IMR-90 (cell line): ENCODE results near the gene DYNLRB1. TPM values are rescaled to one million over a fixed set of nuclear protein-coding genes. Genes with fewer than 3 reads are reported as not detected.

ENCODE experiments used
- ATAC-seq: fragments of 200-7000 bp; cut with Tn5 transposase; 2 replicates; pipeline ENCODE4 v1.9.1; 2020; ENCODE audit warnings: low read depth, mild to moderate bottlenecking, moderate library complexity
- BruUV-seq: library from RNA; stranded (reverse); fragments of 400-500 nt; replicated peaks from 2 replicates; lab custom pipeline; 2021; lab: Mats Ljungman, UMichigan
- CTCF ChIA-PET: fragments of 300-600 bp; formaldehyde crosslinking; extraction: SDS; loops from one replicate; lab custom pipeline; 2021; ENCODE audit warnings: antibody characterized with exemption; lab: Yijun Ruan, JAX
- POLR2A ChIA-PET: fragments of 300-600 bp; sonication (Branson Sonifier 250); formaldehyde crosslinking; loops from one replicate; lab custom pipeline; 2022; ENCODE audit warnings: antibody characterized with exemption; ENCODE audit not compliant: unreplicated experiment; lab: Charles Lee
- DNase-seq: peaks from one replicate; pipeline ENCODE4 v3.0.0; 2013
- H2AFZ ChIP-seq: replicated peaks from 2 replicates; pipeline ENCODE3; 2013; ENCODE audit warnings: low read length, mild to moderate bottlenecking; ENCODE audit not compliant: poor library complexity
- H2AK5ac ChIP-seq: 2 replicates; pipeline ENCODE4 v1.6.1; 2013; ENCODE audit warnings: low read depth, low read length, inconsistent platforms
- H2AK9ac ChIP-seq: replicated peaks from 2 replicates; pipeline ENCODE3; 2013; ENCODE audit warnings: mild to moderate bottlenecking, low read depth, low read length, moderate library complexity; ENCODE audit not compliant: poor library complexity
- H2BK120ac ChIP-seq: 2 replicates; pipeline ENCODE4 v1.6.1; 2013; ENCODE audit warnings: low read depth, low read length, inconsistent platforms
- H2BK15ac ChIP-seq: 3 replicates; pipeline ENCODE4 v1.6.1; 2013; ENCODE audit warnings: low read depth, low read length, inconsistent platforms
- H2BK20ac ChIP-seq: 2 replicates; pipeline ENCODE4 v1.6.1; 2013; ENCODE audit warnings: low read depth, mild to moderate bottlenecking, inconsistent platforms, low read length, moderate library complexity
- H2BK5ac ChIP-seq: 2 replicates; pipeline ENCODE4 v1.6.1; 2013; ENCODE audit warnings: mild to moderate bottlenecking, low read depth, low read length, inconsistent platforms; ENCODE audit not compliant: poor library complexity, severe bottlenecking
- H3K14ac ChIP-seq: replicated peaks from 2 replicates; pipeline ENCODE4 v1.6.1; 2013; ENCODE audit warnings: low read depth, low read length, inconsistent platforms
- H3K18ac ChIP-seq: 2 replicates; pipeline ENCODE4 v1.6.1; 2013; ENCODE audit warnings: low read depth, low read length, control low read depth
- H3K23ac ChIP-seq: 2 replicates; pipeline ENCODE4 v1.6.1; 2013; ENCODE audit warnings: low read depth, low read length, inconsistent platforms
- H3K27ac ChIP-seq: 2 replicates; pipeline ENCODE4 v1.5.1; 2013; ENCODE audit warnings: mild to moderate bottlenecking, control low read depth, low read length; ENCODE audit not compliant: insufficient read depth
- H3K27me3 ChIP-seq: 2 replicates; pipeline ENCODE4 v1.6.1; 2013; ENCODE audit warnings: low read length; ENCODE audit not compliant: control insufficient read depth, insufficient read depth
- H3K36me3 ChIP-seq: 2 replicates; pipeline ENCODE4 v1.6.1; 2013; ENCODE audit warnings: low read length, mixed read lengths; ENCODE audit not compliant: control insufficient read depth, insufficient read depth
- H3K4ac ChIP-seq: 2 replicates; pipeline ENCODE4 v1.6.1; 2013; ENCODE audit warnings: low read depth, low read length, inconsistent platforms
- H3K4me1 ChIP-seq: 2 replicates; pipeline ENCODE4 v1.6.1; 2013; ENCODE audit warnings: low read length, mixed read lengths; ENCODE audit not compliant: control insufficient read depth, insufficient read depth
- H3K4me2 ChIP-seq: 2 replicates; pipeline ENCODE4 v1.6.1; 2013; ENCODE audit warnings: low read depth, mild to moderate bottlenecking, control low read depth, low read length, moderate library complexity
- H3K4me3 ChIP-seq: 2 replicates; pipeline ENCODE4 v1.5.1; 2013; ENCODE audit warnings: low read depth, mild to moderate bottlenecking, control low read depth, low read length, moderate library complexity; ENCODE audit not compliant: insufficient read depth
- H3K56ac ChIP-seq: 2 replicates; pipeline ENCODE4 v1.6.1; 2013; ENCODE audit warnings: low read length, inconsistent platforms; ENCODE audit not compliant: insufficient read depth; ENCODE audit errors: extremely low read depth
- H3K79me1 ChIP-seq, 2 experiments: 2 replicates each; pipeline ENCODE4 v1.6.1; 2013; ENCODE audit warnings: low read length in 2 of 2, inconsistent platforms in 1 of 2, low read depth in 1 of 2
- H3K9ac ChIP-seq: 2 replicates; pipeline ENCODE4 v1.6.1; 2013; ENCODE audit warnings: low read depth, low read length, control low read depth
- H3K9me1 ChIP-seq: 2 replicates; pipeline ENCODE4 v1.6.1; 2013; ENCODE audit warnings: low read length, inconsistent platforms; ENCODE audit not compliant: insufficient read depth
- H3K9me3 ChIP-seq: 2 replicates; pipeline ENCODE4 v1.6.1; 2013; ENCODE audit warnings: low read length; ENCODE audit not compliant: control insufficient read depth, insufficient read depth
- H4K20me1 ChIP-seq: 2 replicates; pipeline ENCODE4 v1.6.1; 2013; ENCODE audit warnings: low read length, inconsistent platforms; ENCODE audit not compliant: insufficient read depth
- H4K5ac ChIP-seq: 2 replicates; pipeline ENCODE4 v1.6.1; 2013; ENCODE audit warnings: mild to moderate bottlenecking, low read depth, low read length, control low read depth
- H4K8ac ChIP-seq, 2 experiments: 2 replicates each; pipeline ENCODE4 v1.6.1; 2013; ENCODE audit warnings: low read depth in 2 of 2, low read length in 2 of 2, control low read depth in 1 of 2, inconsistent platforms in 1 of 2
- H4K91ac ChIP-seq: 2 replicates; pipeline ENCODE4 v1.6.1; 2013; ENCODE audit warnings: low read depth, low read length, inconsistent platforms; ENCODE audit not compliant: insufficient read depth
- BHLHE40 ChIP-seq: fragments of 150-350 bp; IDR thresholded peaks from 2 replicates; pipeline ENCODE4 v1.6.1; 2016; ENCODE audit warnings: mild to moderate bottlenecking, low read depth, low read length
- CEBPB ChIP-seq: IDR thresholded peaks from 2 replicates; pipeline ENCODE4 v1.6.1; 2012; ENCODE audit warnings: low read depth, low read length, improper control_type of control experiment
- CHD1 ChIP-seq: IDR thresholded peaks from 2 replicates; pipeline ENCODE4 v1.6.1; 2012; ENCODE audit warnings: low read depth, low read length, improper control_type of control experiment
- FOS ChIP-seq: fragments of 150-350 bp; IDR thresholded peaks from 2 replicates; pipeline ENCODE4 v1.6.1; 2016; ENCODE audit warnings: low read depth, low read length
- MAFK ChIP-seq: IDR thresholded peaks from 2 replicates; pipeline ENCODE4 v1.6.1; 2012; ENCODE audit warnings: low read depth, low read length, improper control_type of control experiment
- MAZ ChIP-seq: IDR thresholded peaks from 2 replicates; pipeline ENCODE4 v1.6.1; 2012; ENCODE audit warnings: low read depth, mild to moderate bottlenecking, low read length, improper control_type of control experiment, moderate library complexity, borderline replicate concordance
- MXI1 ChIP-seq: IDR thresholded peaks from 2 replicates; pipeline ENCODE4 v1.6.1; 2012; ENCODE audit warnings: low read depth, mild to moderate bottlenecking, low read length, moderate library complexity, borderline replicate concordance
- NFE2L2 ChIP-seq: fragments of 150-350 bp; IDR thresholded peaks from 2 replicates; pipeline ENCODE4 v1.6.1; 2016; ENCODE audit warnings: low read depth, mild to moderate bottlenecking, low read length
- POLR2A ChIP-seq: IDR thresholded peaks from 2 replicates; pipeline ENCODE4 v1.6.1; 2012; ENCODE audit warnings: mild to moderate bottlenecking, low read depth, low read length
- RCOR1 ChIP-seq: IDR thresholded peaks from 2 replicates; pipeline ENCODE4 v1.6.1; 2012; ENCODE audit warnings: mild to moderate bottlenecking, low read length, improper control_type of control experiment; ENCODE audit not compliant: insufficient replicate concordance
- SMC3 ChIP-seq: fragments of 150-350 bp; IDR thresholded peaks from 2 replicates; pipeline ENCODE4 v1.6.1; 2016; ENCODE audit warnings: low read depth, mild to moderate bottlenecking, antibody characterized with exemption, low read length, moderate library complexity
- WGBS, 2 experiments: methylation state at CpG; one replicate each; pipeline versions ENCODE4 v1.1.5 to v1.1.7; 2013; ENCODE audit warnings: missing lambda C conversion rate in 2 of 2; ENCODE audit not compliant: insufficient read length in 1 of 2; ENCODE audit errors: extremely low coverage in 2 of 2; 5-methylcytosine and 5-hydroxymethylcytosine counted together
- dilution Hi-C: fragments of 300-500 bp; cut with HindIII; formaldehyde crosslinking; loops from one replicate; pipeline ENCODE4 v1.14.3; 2018; ENCODE audit warnings: low sequenced_read_pairs; ENCODE audit not compliant: unreplicated experiment
- in situ Hi-C: fragments of 300-500 bp; cut with MboI; formaldehyde crosslinking; loops from 3 replicates; pipeline ENCODE4 v1.14.3; 2019; ENCODE audit warnings: low sequenced_read_pairs, inconsistent platforms, mixed read lengths
- intact Hi-C: fragments of 100-400 bp; cut with micrococcal nuclease; formaldehyde crosslinking; loops from 2 replicates; pipeline ENCODE4 v1.10.0; 2022
- polyA plus RNA-seq, 3 experiments: library from polyadenylated mRNA; depleted of rRNA; stranded (reverse); fragments of >200 nt; gene quantifications; 2 replicates each; pipeline ENCODE4 v1.2.3, GENCODE V29; 2012; ENCODE audit warnings: low replicate concordance in 1 of 3
- total RNA-seq: library from RNA; depleted of rRNA; stranded (reverse); fragments of >200 nt; gene quantifications from 2 replicates; pipeline ENCODE4 v1.2.3, GENCODE V29; 2012
- TF ChIP-seq, protein P1 (sequence below): fragments of 150-350 bp; IDR thresholded peaks from 2 replicates; pipeline ENCODE4 v1.6.1; 2016; ENCODE audit warnings: low read depth, mild to moderate bottlenecking, low read length, moderate library complexity, borderline replicate concordance
- TF ChIP-seq, protein P2 (sequence below): fragments of 150-350 bp; IDR thresholded peaks from 2 replicates; pipeline ENCODE4 v1.6.1; 2017; ENCODE audit warnings: mild to moderate bottlenecking, antibody characterized with exemption, low read length, low read depth
- TF ChIP-seq, protein P3 (sequence below): conservative IDR thresholded peaks from 2 replicates; pipeline ENCODE4 v1.5.1; 2012; ENCODE audit warnings: mild to moderate bottlenecking, low read depth, low read length, improper control_type of control experiment

The DYNLRB1 gene
- total and polyA plus RNA-seq, 2 of the 4 experiments (the other 2 are of a cell fraction) = 82.4 to 380 TPM

DNA sequence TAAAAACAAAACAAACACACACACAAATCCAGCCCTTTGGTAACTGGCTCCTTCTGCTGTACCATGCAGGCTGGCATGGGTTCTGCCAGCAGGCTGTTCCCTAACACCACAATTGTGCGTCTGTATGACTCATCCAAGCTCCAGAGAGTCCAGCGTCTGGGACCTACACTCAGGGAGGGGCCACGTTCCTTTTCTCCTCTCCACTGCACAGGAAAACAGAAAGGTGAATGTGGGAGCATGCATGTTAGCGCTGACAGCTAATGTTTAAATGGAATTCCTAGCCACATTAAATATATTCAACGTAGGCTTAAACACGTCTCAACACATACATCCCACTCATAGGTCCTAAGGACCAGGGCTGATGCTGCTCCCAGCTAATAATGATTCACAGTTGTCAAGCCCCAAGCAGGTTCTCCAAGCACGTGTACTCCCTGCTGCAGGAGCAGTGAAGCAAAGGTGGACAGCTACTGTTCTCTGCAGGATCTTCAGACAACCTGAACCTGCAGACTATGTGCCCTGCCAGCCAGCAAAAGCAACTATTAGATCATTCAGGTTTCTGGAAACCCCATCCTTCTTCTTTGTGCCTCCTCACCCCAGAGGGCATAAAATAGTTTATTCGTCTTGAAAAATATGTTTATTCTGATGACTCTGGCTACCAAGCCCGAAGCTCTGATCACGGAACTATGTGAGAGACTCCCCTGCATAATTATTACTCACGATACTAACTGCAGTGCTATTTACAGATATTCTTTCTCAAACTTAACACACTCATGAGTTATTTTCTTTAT, 63.2 kb downstream of the DYNLRB1 start:
- Histone ChIP-seq H3K79me1 (no peaks in the 10 kb centered on the region; a peak in 1 of 4 replicates), H3K27me3 (no peaks in the 10 kb centered on the region), H3K9ac (no peak overlapping the region), H2BK5ac (no peak overlapping the region), H2AK5ac (no peak overlapping the region), H2BK15ac (no peak overlapping the region), H2AFZ (peak overlapping the region; percentile 15), H3K27ac (no peak overlapping the region), H4K5ac (no peak overlapping the region), H3K18ac (no peak overlapping the region), H3K4me2 (no peak overlapping the region), H3K9me1 (peaks cover 20% of the 10 kb centered on the region), H2BK20ac (no peak overlapping the region), H4K20me1 (no peaks in the 10 kb centered on the region), H3K23ac (no peak overlapping the region), H3K56ac (no peak overlapping the region), H4K91ac (no peak overlapping the region), H3K4me1 (peaks cover 17% of the 10 kb centered on the region), H3K4ac (peak overlapping the region; percentile 5; the same call in 1 of the 2 replicates), H4K8ac (no peak overlapping the region), H2AK9ac (no peak overlapping the region), H3K4me3 (no peak overlapping the region), H3K36me3 (no peaks in the 10 kb centered on the region), H3K9me3 (no peaks in the 10 kb centered on the region), H3K14ac (no peak overlapping the region), H2BK120ac (no peak overlapping the region)
- no TSS peak for BruUV-seq
- intact Hi-C loops (loop anchor here (1.0 to 10.0 kb wide), 3 partner anchors 129 to 385 kb away; no protein-coding TSS in a partner anchor), dilution Hi-C loops (no loop called here), in situ Hi-C loops (no loop called here)
- 69% methylated on average over 3 of the region's 11 CpGs; no CpG with 5 or more reads in 1 of the 2 experiments for WGBS, 2 experiments
- POLR2A ChIA-PET = no interaction called here
- CTCF ChIA-PET = interaction anchor here (1.5 to 2.8 kb wide), 3 partner anchors 17 to 190 kb away, joined by 4 to 12 read pairs (median 4); no protein-coding TSS in a partner anchor
- ATAC-seq = peak; percentile 89
- DNase-seq = peak; percentile 82
- TF ChIP-seq MXI1 (no peak), POLR2A (no peak), MAZ (peak; percentile 65; the same call in 1 of the 2 replicates), RCOR1 (no peak), SMC3 (peak; percentile 85), CEBPB (no peak), NFE2L2 (no peak), MAFK (no peak), CHD1 (no peak), FOS (peak; percentile 87), BHLHE40 (0 out of 2 replicates have a peak, but pooled peaks have one; percentile 12)
- TF ChIP-seq, protein P1, sequence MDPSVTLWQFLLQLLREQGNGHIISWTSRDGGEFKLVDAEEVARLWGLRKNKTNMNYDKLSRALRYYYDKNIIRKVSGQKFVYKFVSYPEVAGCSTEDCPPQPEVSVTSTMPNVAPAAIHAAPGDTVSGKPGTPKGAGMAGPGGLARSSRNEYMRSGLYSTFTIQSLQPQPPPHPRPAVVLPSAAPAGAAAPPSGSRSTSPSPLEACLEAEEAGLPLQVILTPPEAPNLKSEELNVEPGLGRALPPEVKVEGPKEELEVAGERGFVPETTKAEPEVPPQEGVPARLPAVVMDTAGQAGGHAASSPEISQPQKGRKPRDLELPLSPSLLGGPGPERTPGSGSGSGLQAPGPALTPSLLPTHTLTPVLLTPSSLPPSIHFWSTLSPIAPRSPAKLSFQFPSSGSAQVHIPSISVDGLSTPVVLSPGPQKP = no peak
- TF ChIP-seq, protein P2, sequence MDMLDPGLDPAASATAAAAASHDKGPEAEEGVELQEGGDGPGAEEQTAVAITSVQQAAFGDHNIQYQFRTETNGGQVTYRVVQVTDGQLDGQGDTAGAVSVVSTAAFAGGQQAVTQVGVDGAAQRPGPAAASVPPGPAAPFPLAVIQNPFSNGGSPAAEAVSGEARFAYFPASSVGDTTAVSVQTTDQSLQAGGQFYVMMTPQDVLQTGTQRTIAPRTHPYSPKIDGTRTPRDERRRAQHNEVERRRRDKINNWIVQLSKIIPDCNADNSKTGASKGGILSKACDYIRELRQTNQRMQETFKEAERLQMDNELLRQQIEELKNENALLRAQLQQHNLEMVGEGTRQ = no peak
- TF ChIP-seq, protein P3, sequence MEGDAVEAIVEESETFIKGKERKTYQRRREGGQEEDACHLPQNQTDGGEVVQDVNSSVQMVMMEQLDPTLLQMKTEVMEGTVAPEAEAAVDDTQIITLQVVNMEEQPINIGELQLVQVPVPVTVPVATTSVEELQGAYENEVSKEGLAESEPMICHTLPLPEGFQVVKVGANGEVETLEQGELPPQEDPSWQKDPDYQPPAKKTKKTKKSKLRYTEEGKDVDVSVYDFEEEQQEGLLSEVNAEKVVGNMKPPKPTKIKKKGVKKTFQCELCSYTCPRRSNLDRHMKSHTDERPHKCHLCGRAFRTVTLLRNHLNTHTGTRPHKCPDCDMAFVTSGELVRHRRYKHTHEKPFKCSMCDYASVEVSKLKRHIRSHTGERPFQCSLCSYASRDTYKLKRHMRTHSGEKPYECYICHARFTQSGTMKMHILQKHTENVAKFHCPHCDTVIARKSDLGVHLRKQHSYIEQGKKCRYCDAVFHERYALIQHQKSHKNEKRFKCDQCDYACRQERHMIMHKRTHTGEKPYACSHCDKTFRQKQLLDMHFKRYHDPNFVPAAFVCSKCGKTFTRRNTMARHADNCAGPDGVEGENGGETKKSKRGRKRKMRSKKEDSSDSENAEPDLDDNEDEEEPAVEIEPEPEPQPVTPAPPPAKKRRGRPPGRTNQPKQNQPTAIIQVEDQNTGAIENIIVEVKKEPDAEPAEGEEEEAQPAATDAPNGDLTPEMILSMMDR = peak; percentile 84
